Tibial nerve (tissue), 4 donors: ENCODE measurements around the gene CUL1. TPM values are rescaled to one million over a fixed set of nuclear protein-coding genes. Genes with fewer than 3 reads are reported as not detected.

Experiments
- DNase-seq, 2 donors: peaks; one replicate each; pipeline ENCODE4 v3.0.0-alpha.2; 2019; ENCODE audit warnings: low spot score in 2 of 2
- H3K27ac ChIP-seq, 4 donors: fragments of 200-600 bp; sonication (generic) in 3 of 4; one replicate each; pipeline ENCODE4 v1.5.1; 2017 to 2019; ENCODE audit warnings: mild to moderate bottlenecking in 1 of 4
- H3K27me3 ChIP-seq, 2 donors: fragments of 200-600 bp; sonication (generic) in 1 of 2; one replicate each; pipeline versions ENCODE4 v1.5.1 to v1.6.0; 2017 to 2019
- H3K36me3 ChIP-seq, 3 donors: fragments of 200-600 bp; sonication (generic); one replicate each; pipeline ENCODE4 v1.5.1; 2018 to 2019
- H3K4me1 ChIP-seq, 4 donors: fragments of 200-600 bp; sonication (generic) in 3 of 4; one replicate each; pipeline ENCODE4 v1.5.1; 2017 to 2019
- H3K4me3 ChIP-seq, 4 donors: fragments of 200-600 bp; sonication (generic) in 3 of 4; one replicate each; pipeline ENCODE4 v1.5.1; 2017 to 2019; ENCODE audit warnings: mild to moderate bottlenecking in 1 of 4, moderate library complexity in 1 of 4
- H3K9me3 ChIP-seq, 4 donors: fragments of 200-600 bp; sonication (generic) in 3 of 4; one replicate each; pipeline ENCODE4 v1.5.1; 2017 to 2019
- EP300 ChIP-seq, 2 donors: sonication (generic); formaldehyde crosslinking; IDR thresholded peaks; one replicate each; pipeline ENCODE4 v1.6.1; 2017; ENCODE audit warnings: antibody characterized with exemption in 2 of 2, mild to moderate bottlenecking in 1 of 2
- POLR2A ChIP-seq, 2 donors: fragments of 450-650 bp; IDR thresholded peaks; one replicate each; pipeline ENCODE4 v1.6.1; 2017; ENCODE audit warnings: antibody characterized with exemption in 2 of 2, mild to moderate bottlenecking in 2 of 2, moderate library complexity in 2 of 2
- WGBS, 2 donors: methylation state at CpG; one replicate each; pipeline ENCODE4 v1.1.5; 2018; 5-methylcytosine and 5-hydroxymethylcytosine counted together
- total RNA-seq, 4 donors: library from RNA; depleted of rRNA; stranded (reverse); fragments of >200 nt; gene quantifications; one replicate each; pipeline ENCODE4 v1.1.0, GENCODE V29; 2016
- TF ChIP-seq, protein P1 (sequence below), 5 experiments: fragments of 200-600 bp in 3 of 5; fragments of 450-650 bp in 2 of 5; sonication (generic) in 3 of 5; IDR thresholded peaks; one replicate each; pipeline ENCODE4 v1.5.1; 2016 to 2019; ENCODE audit warnings: antibody characterized with exemption in 5 of 5, mild to moderate bottlenecking in 3 of 5, moderate library complexity in 2 of 5

CUL1 gene
- total RNA-seq, 4 donors from 2014 or later = 37.1 to 45.9 (median 41.8) TPM

DNA sequence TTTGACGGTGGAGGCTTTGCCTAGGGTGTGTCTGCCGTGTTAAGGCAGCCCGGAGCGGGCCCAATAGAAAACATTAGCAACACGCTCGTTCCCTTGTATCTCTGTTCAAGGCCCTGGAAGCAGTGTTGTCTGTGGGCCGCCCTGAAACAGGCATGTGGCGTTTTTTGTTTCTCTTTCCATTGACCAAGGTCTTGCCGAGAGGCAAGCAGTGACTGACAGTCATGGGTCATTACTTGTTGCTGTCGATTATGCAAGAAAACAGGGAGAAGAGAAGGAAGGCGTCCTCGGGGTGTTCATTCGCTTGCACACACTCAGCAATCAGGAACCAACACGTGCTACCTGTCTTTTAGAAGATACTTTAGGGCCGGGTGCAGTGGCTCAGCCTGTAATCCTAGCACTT, 92.8 kb downstream of the CUL1 start:
- 87 to 92% methylated on average over 15 of the region's 15 CpGs for WGBS, 2 donors
- DNase-seq = no peak
- Histone ChIP-seq H3K27me3 (no peaks in the 10 kb centered on the region), H3K4me1 (no peaks in the 10 kb centered on the region), H3K36me3 (peaks cover 3 to 97% (median 33%) of the 10 kb centered on the region in 3 donors), H3K4me3 (no peak overlapping the region), H3K9me3 (peaks cover 0 to 7% (median 0%) of the 10 kb centered on the region in 4 donors), H3K27ac (no peak overlapping the region)
- TF ChIP-seq, protein P1, sequence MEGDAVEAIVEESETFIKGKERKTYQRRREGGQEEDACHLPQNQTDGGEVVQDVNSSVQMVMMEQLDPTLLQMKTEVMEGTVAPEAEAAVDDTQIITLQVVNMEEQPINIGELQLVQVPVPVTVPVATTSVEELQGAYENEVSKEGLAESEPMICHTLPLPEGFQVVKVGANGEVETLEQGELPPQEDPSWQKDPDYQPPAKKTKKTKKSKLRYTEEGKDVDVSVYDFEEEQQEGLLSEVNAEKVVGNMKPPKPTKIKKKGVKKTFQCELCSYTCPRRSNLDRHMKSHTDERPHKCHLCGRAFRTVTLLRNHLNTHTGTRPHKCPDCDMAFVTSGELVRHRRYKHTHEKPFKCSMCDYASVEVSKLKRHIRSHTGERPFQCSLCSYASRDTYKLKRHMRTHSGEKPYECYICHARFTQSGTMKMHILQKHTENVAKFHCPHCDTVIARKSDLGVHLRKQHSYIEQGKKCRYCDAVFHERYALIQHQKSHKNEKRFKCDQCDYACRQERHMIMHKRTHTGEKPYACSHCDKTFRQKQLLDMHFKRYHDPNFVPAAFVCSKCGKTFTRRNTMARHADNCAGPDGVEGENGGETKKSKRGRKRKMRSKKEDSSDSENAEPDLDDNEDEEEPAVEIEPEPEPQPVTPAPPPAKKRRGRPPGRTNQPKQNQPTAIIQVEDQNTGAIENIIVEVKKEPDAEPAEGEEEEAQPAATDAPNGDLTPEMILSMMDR (IDR thresholded peaks at IDR 0.05) = no peak
- TF ChIP-seq EP300 (IDR thresholded peaks at IDR 0.05) (no peak), POLR2A (IDR thresholded peaks at IDR 0.05) (no peak)

DNA sequence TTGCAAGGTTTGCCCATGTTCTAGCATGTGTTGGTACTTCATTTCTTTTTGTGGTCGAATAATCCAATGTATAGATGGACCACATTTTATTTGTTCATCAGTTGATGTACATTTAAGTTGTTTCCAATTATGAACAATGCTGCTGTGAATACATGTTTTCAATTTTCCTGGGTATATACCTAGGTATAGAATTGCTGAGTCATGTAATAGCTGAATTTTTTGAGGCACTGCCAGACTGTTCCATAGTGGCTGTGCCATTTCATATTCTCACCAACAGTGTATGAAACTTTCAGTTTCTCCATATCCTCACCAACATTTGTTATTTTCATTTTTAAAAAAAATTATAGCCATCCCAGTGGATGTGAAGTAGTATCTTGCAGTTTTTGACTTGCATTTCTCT, 94.9 kb downstream of the CUL1 start:
- Histone ChIP-seq H3K4me3 (no peak overlapping the region), H3K36me3 (peaks cover 0 to 95% (median 22%) of the 10 kb centered on the region in 3 donors), H3K9me3 (peaks cover 0 to 7% (median 0%) of the 10 kb centered on the region in 4 donors), H3K4me1 (no peaks in the 10 kb centered on the region), H3K27me3 (no peaks in the 10 kb centered on the region), H3K27ac (no peak overlapping the region)
- 98 to 100% methylated on average over 1 of the region's 1 CpG for WGBS, 2 donors
- TF ChIP-seq EP300 (IDR thresholded peaks at IDR 0.05) (no peak), POLR2A (IDR thresholded peaks at IDR 0.05) (no peak)
- TF ChIP-seq, protein P1 (IDR thresholded peaks at IDR 0.05) = no peak
- no peak for DNase-seq

DNA sequence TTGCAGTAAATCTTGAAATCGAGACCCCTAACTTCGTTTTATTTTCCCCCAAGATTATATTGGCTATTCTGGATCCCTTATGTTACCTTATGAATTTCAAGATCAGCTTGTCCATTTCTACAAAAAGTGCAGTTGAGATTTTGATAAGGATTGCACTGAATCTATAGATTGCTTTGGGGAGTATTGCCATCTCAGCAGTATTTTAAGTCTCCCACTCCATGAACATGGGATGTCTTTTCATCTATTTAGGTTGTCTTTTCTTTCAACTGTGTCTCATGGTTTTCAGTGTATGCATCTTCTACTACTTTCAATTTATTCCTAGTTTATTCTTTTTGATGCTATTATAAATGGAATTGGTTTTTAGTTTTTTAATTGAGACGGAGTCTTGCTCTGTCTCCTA, 95.8 kb downstream of the CUL1 start:
- Histone ChIP-seq H3K27ac (no peak overlapping the region), H3K4me1 (no peaks in the 10 kb centered on the region), H3K36me3 (peaks cover 0 to 95% (median 21%) of the 10 kb centered on the region in 3 donors), H3K9me3 (peaks cover 0 to 7% (median 0%) of the 10 kb centered on the region in 4 donors), H3K27me3 (no peaks in the 10 kb centered on the region), H3K4me3 (no peak overlapping the region)
- no peak for DNase-seq
- 96 to 98% methylated on average over 3 of the region's 3 CpGs for WGBS, 2 donors
- TF ChIP-seq, protein P1 (IDR thresholded peaks at IDR 0.05) = no peak
- TF ChIP-seq EP300 (IDR thresholded peaks at IDR 0.05) = no peak
- TF ChIP-seq POLR2A (IDR thresholded peaks at IDR 0.05) = no peak

DNA sequence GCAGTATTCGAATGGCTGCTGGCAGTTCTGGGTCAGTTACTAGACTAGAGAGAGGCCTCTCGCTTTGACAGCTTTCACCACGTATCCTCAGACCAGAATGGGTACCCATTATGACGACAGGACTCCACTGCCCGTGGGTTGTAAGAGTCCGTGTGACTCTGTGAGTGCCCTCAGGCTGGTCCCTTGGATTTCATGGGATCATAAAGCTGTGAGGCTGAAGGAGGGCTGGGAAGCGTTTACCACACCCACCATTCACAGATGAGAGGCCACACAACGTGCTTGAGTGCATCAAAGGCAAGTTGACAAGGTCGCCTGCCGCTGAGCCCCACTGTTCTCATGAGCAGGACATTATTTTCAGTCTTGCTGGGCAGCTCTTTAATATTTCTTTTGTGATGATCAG, 98.1 kb downstream of the CUL1 start:
- WGBS, 2 donors = 70 to 71% methylated on average over 9 to 10 of the region's 10 CpGs
- H3K4me3 ChIP-seq = no peak overlapping the region
- H3K27me3 ChIP-seq = no peaks in the 10 kb centered on the region
- H3K36me3 ChIP-seq = peaks cover 6 to 95% (median 28%) of the 10 kb centered on the region in 3 donors
- TF ChIP-seq EP300 (IDR thresholded peaks at IDR 0.05) (no peak), POLR2A (IDR thresholded peaks at IDR 0.05) (no peak)
- TF ChIP-seq, protein P1 (IDR thresholded peaks at IDR 0.05) = no peak
- H3K27ac ChIP-seq = no peak overlapping the region
- no peak for DNase-seq
- H3K4me1 ChIP-seq = no peaks in the 10 kb centered on the region
- peaks cover 0 to 7% (median 0%) of the 10 kb centered on the region in 4 donors for H3K9me3 ChIP-seq

DNA sequence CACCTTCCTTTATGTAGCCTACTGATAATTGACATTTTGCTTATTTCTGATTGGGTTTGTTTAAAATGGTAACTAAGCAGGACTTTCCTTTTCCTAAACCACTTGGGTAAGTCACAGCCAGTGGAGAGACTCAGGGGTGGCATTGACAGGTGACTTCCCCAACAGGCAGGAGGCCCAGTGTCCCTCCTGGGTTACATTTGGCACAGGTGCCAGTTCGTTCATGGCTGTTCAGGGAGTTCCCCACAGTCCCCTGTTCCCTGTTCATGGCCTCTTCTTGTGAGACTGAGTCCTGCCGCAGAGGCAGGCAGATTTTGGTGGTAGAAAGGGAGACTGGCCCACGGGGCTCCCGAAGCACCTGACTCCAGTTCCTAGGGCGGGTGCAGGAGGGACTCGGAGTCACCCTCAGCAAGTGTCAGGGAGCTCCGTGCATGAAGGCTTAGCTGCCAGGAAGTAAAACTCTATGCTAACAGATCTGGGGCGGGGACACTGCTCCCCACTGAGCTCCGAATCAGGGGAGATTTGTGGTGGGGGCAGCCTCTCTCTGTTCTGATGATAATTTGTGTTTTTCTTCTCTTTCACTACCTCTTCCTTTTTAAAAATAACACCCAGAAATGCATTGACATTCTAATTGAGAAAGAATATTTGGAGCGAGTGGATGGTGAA, 101.3 kb downstream of the CUL1 start:
- WGBS, 2 donors = 81 to 88% methylated on average over 8 to 10 of the region's 10 CpGs
- no peaks in the 10 kb centered on the region for H3K4me1 ChIP-seq
- no peak for DNase-seq
- H3K27me3 ChIP-seq = no peaks in the 10 kb centered on the region
- peaks cover 6 to 83% (median 28%) of the 10 kb centered on the region in 3 donors for H3K36me3 ChIP-seq
- H3K27ac ChIP-seq = no peak overlapping the region
- no peak for TF ChIP-seq POLR2A (IDR thresholded peaks at IDR 0.05)
- TF ChIP-seq, protein P1 (IDR thresholded peaks at IDR 0.05) = no peak
- no peak for TF ChIP-seq EP300 (IDR thresholded peaks at IDR 0.05)
- H3K9me3 ChIP-seq = no peaks in the 10 kb centered on the region
- no peak overlapping the region for H3K4me3 ChIP-seq
